Dendritic cell treated with granulocyte-macrophage colony-stimulating factor and Interleukin-4, amounts not matched to agents 40 ng/mL and 50 ng/mL, for 4 days (primary cell): ENCODE measurements around the gene BHLHA15.

Source experiments
- H3K27ac Mint-ChIP-seq: one replicate; pipeline ENCODE4 v1.8.0; 2022; ENCODE audit warnings: mild to moderate bottlenecking, mixed read lengths
- H3K27me3 Mint-ChIP-seq: one replicate; pipeline ENCODE4 v1.8.0; 2022; ENCODE audit warnings: mild to moderate bottlenecking, mixed read lengths
- H3K36me3 Mint-ChIP-seq: one replicate; pipeline ENCODE4 v1.8.0; 2022; ENCODE audit warnings: low read depth, mixed read lengths
- H3K4me1 Mint-ChIP-seq: one replicate; pipeline ENCODE4 v1.8.0; 2022; ENCODE audit warnings: low read depth, mixed read lengths
- H3K4me3 Mint-ChIP-seq: one replicate; pipeline ENCODE4 v1.8.0; 2022; ENCODE audit warnings: mild to moderate bottlenecking, moderate library complexity, mixed read lengths
- H3K9me3 Mint-ChIP-seq: one replicate; pipeline ENCODE4 v1.8.0; 2022; ENCODE audit warnings: mixed read lengths
- intact Hi-C: fragments of 100-400 bp; cut with micrococcal nuclease; formaldehyde crosslinking; loops from one replicate; pipeline ENCODE4 v1.15.0; 2022

The BHLHA15 gene

GRCh38 chr7:98248156-98248555 lies 36.9 kb downstream of the BHLHA15 start:
- Mint-ChIP-seq H3K27ac (peak overlapping the region; percentile 31), H3K4me3 (no peak overlapping the region), H3K27me3 (no peaks in the 10 kb centered on the region), H3K9me3 (no peaks in the 10 kb centered on the region), H3K4me1 (peaks cover 63% of the 10 kb centered on the region), H3K36me3 (peaks cover 52% of the 10 kb centered on the region)
- intact Hi-C loops: no loop called here

- Mint-ChIP-seq H3K9me3 (no peaks in the 10 kb centered on the region), H3K4me3 (no peak overlapping the region)
Observed at GRCh38 chr7:98249106-98249505, 37.9 kb downstream of the BHLHA15 start.

GRCh38 chr7:98250789-98251188 lies 39.5 kb downstream of the BHLHA15 start:
- Mint-ChIP-seq H3K27me3 (no peaks in the 10 kb centered on the region), H3K4me1 (peaks cover 63% of the 10 kb centered on the region), H3K4me3 (peak overlapping the region; percentile 98), H3K9me3 (no peaks in the 10 kb centered on the region), H3K27ac (peak overlapping the region; percentile 91), H3K36me3 (peaks cover 26% of the 10 kb centered on the region)
- intact Hi-C loops: no loop called here

More at GRCh38 chr7:98249106-98249505, 37.9 kb downstream of the BHLHA15 start:
- intact Hi-C loops: no loop called here
- peak overlapping the region; percentile 47 for H3K27ac Mint-ChIP-seq
- no peaks in the 10 kb centered on the region for H3K27me3 Mint-ChIP-seq
- peaks cover 69% of the 10 kb centered on the region for H3K4me1 Mint-ChIP-seq
- peaks cover 42% of the 10 kb centered on the region for H3K36me3 Mint-ChIP-seq

GRCh38 chr7:98251231-98251600 lies 40.0 kb downstream of the BHLHA15 start:
- intact Hi-C loops: no loop called here
- Mint-ChIP-seq H3K4me3 (peak overlapping the region; percentile 98), H3K9me3 (no peaks in the 10 kb centered on the region), H3K36me3 (peaks cover 23% of the 10 kb centered on the region), H3K27ac (peak overlapping the region; percentile 91), H3K27me3 (no peaks in the 10 kb centered on the region), H3K4me1 (peaks cover 59% of the 10 kb centered on the region)

GRCh38 chr7:98251601-98252424 lies 40.6 kb downstream of the BHLHA15 start, which contains the start of gene TECPR1:
Gene TECPR1 (minus strand): TSS chr7:98252232. CDS start chr7:98246146, 6,086 bp downstream.
- intact Hi-C loops: loop anchor here (1.0 kb wide), 1 partner anchor 30 kb away; no protein-coding TSS in a partner anchor
- Mint-ChIP-seq H3K4me3 (peak within 1 kb of the TSS; percentile 98), H3K9me3 (no peaks in the 10 kb centered on the region), H3K27me3 (no peaks in the 10 kb centered on the region), H3K27ac (peak within 1 kb of the TSS; percentile 91), H3K4me1 (peaks cover 59% of the 10 kb centered on the region), H3K36me3 (peaks cover 29% of the 10 kb centered on the region)

GRCh38 chr7:98252425-98253054 lies 41.3 kb downstream of the BHLHA15 start:
- Mint-ChIP-seq H3K9me3 (no peaks in the 10 kb centered on the region), H3K27ac (peak overlapping the region; percentile 91), H3K27me3 (no peaks in the 10 kb centered on the region), H3K4me3 (peak overlapping the region; percentile 98), H3K4me1 (peaks cover 59% of the 10 kb centered on the region), H3K36me3 (peaks cover 31% of the 10 kb centered on the region)
- intact Hi-C loops: loop anchor here (1.0 kb wide), 1 partner anchor 30 kb away; no protein-coding TSS in a partner anchor

GRCh38 chr7:98254516-98254915 lies 43.3 kb downstream of the BHLHA15 start:
- Mint-ChIP-seq H3K36me3 (peaks cover 32% of the 10 kb centered on the region), H3K9me3 (no peaks in the 10 kb centered on the region), H3K27me3 (no peaks in the 10 kb centered on the region), H3K4me3 (no peak overlapping the region), H3K27ac (no peak overlapping the region), H3K4me1 (peaks cover 45% of the 10 kb centered on the region)
- intact Hi-C loops: no loop called here

- no peaks in the 10 kb centered on the region for H3K9me3 Mint-ChIP-seq
- H3K4me1 Mint-ChIP-seq: peaks cover 39% of the 10 kb centered on the region
- intact Hi-C loops: no loop called here
- H3K4me3 Mint-ChIP-seq: no peak overlapping the region
- no peak overlapping the region for H3K27ac Mint-ChIP-seq
- no peaks in the 10 kb centered on the region for H3K27me3 Mint-ChIP-seq
- peaks cover 38% of the 10 kb centered on the region for H3K36me3 Mint-ChIP-seq
Observed at GRCh38 chr7:98254951-98255610, 43.8 kb downstream of the BHLHA15 start.

- H3K4me3 Mint-ChIP-seq: no peak overlapping the region
- H3K27ac Mint-ChIP-seq: no peak overlapping the region
- H3K4me1 Mint-ChIP-seq: peaks cover 27% of the 10 kb centered on the region
- intact Hi-C loops: no loop called here
- H3K36me3 Mint-ChIP-seq: peaks cover 47% of the 10 kb centered on the region
- no peaks in the 10 kb centered on the region for H3K9me3 Mint-ChIP-seq
- H3K27me3 Mint-ChIP-seq: no peaks in the 10 kb centered on the region
Observed at GRCh38 chr7:98256431-98256830, 45.2 kb downstream of the BHLHA15 start.

GRCh38 chr7:98257701-98258100 lies 46.5 kb downstream of the BHLHA15 start:
- H3K36me3 Mint-ChIP-seq: peaks cover 48% of the 10 kb centered on the region
- no peaks in the 10 kb centered on the region for H3K27me3 Mint-ChIP-seq
- no peaks in the 10 kb centered on the region for H3K9me3 Mint-ChIP-seq

More at GRCh38 chr7:98257701-98258100, 46.5 kb downstream of the BHLHA15 start:
- Mint-ChIP-seq H3K4me3 (no peak overlapping the region), H3K27ac (no peak overlapping the region), H3K4me1 (peaks cover 17% of the 10 kb centered on the region)
- intact Hi-C loops: no loop called here
